ENCODE data around the gene MID1. TPM values are rescaled to one million over a fixed set of nuclear protein-coding genes. Genes with fewer than 3 reads are reported as not detected.

The MID1 gene
- total and polyA plus RNA-seq, 4 donors, result 4.3 to 25.8 (median 12.9) TPM

- Histone ChIP-seq H3K27me3 (ENCODE audit: control insufficient read depth in 3 of 3, insufficient read depth in 3 of 3, low read length in 2 of 3) (peaks cover 0 to 8% (median 6%) of the 10 kb centered on the region in 3 donors), H3K9ac (ENCODE audit: insufficient read depth in 1 of 2, low read length in 2 of 2) (no peak overlapping the region), H3K4me1 (ENCODE audit: control insufficient read depth in 5 of 5, insufficient read depth in 5 of 5, low read length in 5 of 5) (no peaks in the 10 kb centered on the region), H3K27ac (ENCODE audit: low read depth in 1 of 2, low read length in 1 of 2) (no peak overlapping the region), H3K4me3 (no peak overlapping the region), H3K9me3 (ENCODE audit: control insufficient read depth in 4 of 4, insufficient read depth in 3 of 4, low read length in 3 of 4) (no peaks in the 10 kb centered on the region), H3K36me3 (ENCODE audit: control insufficient read depth in 4 of 4, insufficient read depth in 4 of 4, low read length in 4 of 4) (peaks cover 0 to 5% (median 3%) of the 10 kb centered on the region in 4 donors)
- ATAC-seq (ENCODE audit: insufficient read depth, low FRiP score), result no peak
- no peak for DNase-seq
- TF ChIP-seq CTCF (IDR thresholded peaks at IDR 0.05; ENCODE audit: control extremely low read depth, extremely low read depth), result no peak
Observed at GRCh38 chrX:10470009-10470408, 150.4 kb downstream of the MID1 start.

GRCh38 chrX:10467793-10468192 is 152.6 kb downstream of the MID1 start:
- H3K27me3 ChIP-seq (ENCODE audit: control insufficient read depth in 3 of 3, insufficient read depth in 3 of 3, low read length in 2 of 3), result peaks cover 0 to 7% (median 2%) of the 10 kb centered on the region in 3 donors
- no peaks in the 10 kb centered on the region for H3K4me1 ChIP-seq (ENCODE audit: control insufficient read depth in 5 of 5, insufficient read depth in 5 of 5, low read length in 5 of 5)
- H3K9ac ChIP-seq (ENCODE audit: insufficient read depth in 1 of 2, low read length in 2 of 2), result no peak overlapping the region
- ATAC-seq (ENCODE audit: insufficient read depth, low FRiP score) (no peak), DNase-seq (peak in 1 of 3 donors; percentile 13)
- 31 to 59% methylated on average over 3 of the region's 3 CpGs for WGBS, 2 donors
- H3K27ac ChIP-seq (ENCODE audit: low read depth in 1 of 2, low read length in 1 of 2), result no peak overlapping the region
- TF ChIP-seq CTCF (IDR thresholded peaks at IDR 0.05; ENCODE audit: control extremely low read depth, extremely low read depth), result no peak
- peaks cover 0 to 5% (median 2%) of the 10 kb centered on the region in 4 donors for H3K36me3 ChIP-seq (ENCODE audit: control insufficient read depth in 4 of 4, insufficient read depth in 4 of 4, low read length in 4 of 4)
- H3K4me3 ChIP-seq, result no peak overlapping the region
- no peaks in the 10 kb centered on the region for H3K9me3 ChIP-seq (ENCODE audit: control insufficient read depth in 4 of 4, insufficient read depth in 3 of 4, low read length in 3 of 4)

DNA sequence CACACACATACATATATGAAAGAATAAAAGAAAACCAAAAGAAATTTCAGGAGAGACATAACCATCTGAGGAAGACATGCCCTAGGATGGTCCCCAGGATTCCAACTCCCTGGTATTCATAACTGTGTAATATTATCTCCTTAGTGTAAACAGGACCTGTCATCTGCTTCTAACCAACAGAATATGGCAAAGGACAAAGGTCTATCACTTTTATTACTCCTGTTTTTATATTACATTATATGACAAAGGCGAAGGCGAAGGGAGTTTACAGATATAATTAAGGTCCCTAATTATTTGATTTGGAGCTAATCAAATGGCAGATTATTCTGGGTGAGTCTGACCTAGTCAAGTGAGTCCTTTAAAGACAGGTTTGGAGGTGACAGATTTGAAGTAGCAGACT is 155.1 kb downstream of the MID1 start:
- 92 to 100% methylated on average over 2 of the region's 2 CpGs for WGBS, 2 donors
- no peak overlapping the region for H3K27ac ChIP-seq (ENCODE audit: low read depth in 1 of 2, low read length in 1 of 2)
- DNase-seq (no peak), ATAC-seq (ENCODE audit: insufficient read depth, low FRiP score) (no peak)
- no peak overlapping the region for H3K4me3 ChIP-seq
- H3K4me1 ChIP-seq (ENCODE audit: control insufficient read depth in 5 of 5, insufficient read depth in 5 of 5, low read length in 5 of 5), result no peaks in the 10 kb centered on the region
- H3K9ac ChIP-seq (ENCODE audit: insufficient read depth in 1 of 2, low read length in 2 of 2), result no peak overlapping the region
- peaks cover 0 to 9% (median 2%) of the 10 kb centered on the region in 3 donors for H3K27me3 ChIP-seq (ENCODE audit: control insufficient read depth in 3 of 3, insufficient read depth in 3 of 3, low read length in 2 of 3)
- no peaks in the 10 kb centered on the region for H3K9me3 ChIP-seq (ENCODE audit: control insufficient read depth in 4 of 4, insufficient read depth in 3 of 4, low read length in 3 of 4)
- no peak for TF ChIP-seq CTCF (IDR thresholded peaks at IDR 0.05; ENCODE audit: control extremely low read depth, extremely low read depth)
- peaks cover 0 to 1% (median 0%) of the 10 kb centered on the region in 4 donors for H3K36me3 ChIP-seq (ENCODE audit: control insufficient read depth in 4 of 4, insufficient read depth in 4 of 4, low read length in 4 of 4)

DNA sequence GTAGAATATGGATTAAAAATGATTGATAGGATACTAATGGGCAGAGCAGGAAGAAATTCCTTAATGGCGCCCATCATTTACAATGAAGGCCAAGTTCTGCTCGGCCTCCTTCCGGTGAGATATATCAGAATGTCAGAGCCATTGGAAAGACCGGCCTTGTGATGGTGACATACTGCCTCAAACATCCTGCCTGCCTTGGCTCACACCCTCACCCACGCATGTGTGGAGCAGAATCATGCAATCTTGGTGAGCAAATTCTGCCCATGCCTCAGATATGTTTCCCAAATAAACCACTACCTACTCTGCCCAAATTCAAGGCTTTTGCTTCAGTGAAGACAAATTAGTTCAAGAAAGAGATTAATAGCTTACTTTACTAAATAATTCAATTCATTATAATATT is 163.3 kb downstream of the MID1 start:
- Histone ChIP-seq H3K9ac (ENCODE audit: insufficient read depth in 1 of 2, low read length in 2 of 2) (no peak overlapping the region), H3K4me3 (no peak overlapping the region), H3K27me3 (ENCODE audit: control insufficient read depth in 3 of 3, insufficient read depth in 3 of 3, low read length in 2 of 3) (peaks cover 0 to 6% (median 0%) of the 10 kb centered on the region in 3 donors), H3K9me3 (ENCODE audit: control insufficient read depth in 4 of 4, insufficient read depth in 3 of 4, low read length in 3 of 4) (peaks cover 0 to 4% (median 0%) of the 10 kb centered on the region in 4 donors), H3K4me1 (ENCODE audit: control insufficient read depth in 5 of 5, insufficient read depth in 5 of 5, low read length in 5 of 5) (no peaks in the 10 kb centered on the region), H3K27ac (ENCODE audit: low read depth in 1 of 2, low read length in 1 of 2) (no peak overlapping the region), H3K36me3 (ENCODE audit: control insufficient read depth in 4 of 4, insufficient read depth in 4 of 4, low read length in 4 of 4) (peaks cover 0 to 9% (median 6%) of the 10 kb centered on the region in 4 donors)
- 79 to 84% methylated on average over 5 of the region's 5 CpGs for WGBS, 2 donors
- no peak for ATAC-seq (ENCODE audit: insufficient read depth, low FRiP score)
- no peak for DNase-seq
- TF ChIP-seq CTCF (IDR thresholded peaks at IDR 0.05; ENCODE audit: control extremely low read depth, extremely low read depth), result no peak
